Adrenal gland (tissue), 5 donors: ENCODE results near the gene VN1R5.

ENCODE experiments used
- POLR2A ChIP-seq, 2 donors: fragments of 450-650 bp; IDR thresholded peaks; one replicate each; pipeline ENCODE4 v1.6.1; 2017; ENCODE audit warnings: antibody characterized with exemption in 2 of 2, mild to moderate bottlenecking in 2 of 2, moderate library complexity in 1 of 2
- TF ChIP-seq, protein P1 (sequence below), 6 experiments: fragments of 450-650 bp in 4 of 6; fragments of 200-600 bp in 2 of 6; sonication (generic) in 1 of 6; IDR thresholded peaks; 1 replicate in 5 of 6; 2 replicates in 1 of 6; pipeline versions ENCODE4 v1.5.1 to v1.8.0; 2016 to 2021; ENCODE audit warnings: antibody characterized with exemption in 6 of 6, mild to moderate bottlenecking in 2 of 6, moderate library complexity in 1 of 6
- donor health status: DM: no; HTN: no; CAD: no.

DNA sequence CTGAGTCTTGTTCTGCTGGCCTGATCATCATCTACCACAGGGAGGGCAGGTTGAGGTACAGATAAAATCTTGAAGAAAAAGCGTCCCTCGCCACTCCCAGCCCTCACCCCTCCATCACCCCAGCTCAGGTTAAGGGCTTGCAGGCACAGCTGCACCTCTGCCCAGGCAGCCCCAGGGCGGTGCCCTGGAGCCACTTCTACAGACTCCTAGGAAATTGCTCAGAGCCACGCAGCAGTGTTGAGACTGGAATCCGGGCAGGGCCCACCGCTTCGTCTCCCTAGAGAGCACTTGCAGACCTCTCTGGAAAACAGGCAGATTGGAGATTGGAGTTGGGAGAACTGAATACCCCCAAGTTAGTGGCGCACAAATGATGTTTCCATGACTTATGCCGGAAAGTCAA is 35.3 kb downstream of the VN1R5 start:
- TF ChIP-seq, protein P1, sequence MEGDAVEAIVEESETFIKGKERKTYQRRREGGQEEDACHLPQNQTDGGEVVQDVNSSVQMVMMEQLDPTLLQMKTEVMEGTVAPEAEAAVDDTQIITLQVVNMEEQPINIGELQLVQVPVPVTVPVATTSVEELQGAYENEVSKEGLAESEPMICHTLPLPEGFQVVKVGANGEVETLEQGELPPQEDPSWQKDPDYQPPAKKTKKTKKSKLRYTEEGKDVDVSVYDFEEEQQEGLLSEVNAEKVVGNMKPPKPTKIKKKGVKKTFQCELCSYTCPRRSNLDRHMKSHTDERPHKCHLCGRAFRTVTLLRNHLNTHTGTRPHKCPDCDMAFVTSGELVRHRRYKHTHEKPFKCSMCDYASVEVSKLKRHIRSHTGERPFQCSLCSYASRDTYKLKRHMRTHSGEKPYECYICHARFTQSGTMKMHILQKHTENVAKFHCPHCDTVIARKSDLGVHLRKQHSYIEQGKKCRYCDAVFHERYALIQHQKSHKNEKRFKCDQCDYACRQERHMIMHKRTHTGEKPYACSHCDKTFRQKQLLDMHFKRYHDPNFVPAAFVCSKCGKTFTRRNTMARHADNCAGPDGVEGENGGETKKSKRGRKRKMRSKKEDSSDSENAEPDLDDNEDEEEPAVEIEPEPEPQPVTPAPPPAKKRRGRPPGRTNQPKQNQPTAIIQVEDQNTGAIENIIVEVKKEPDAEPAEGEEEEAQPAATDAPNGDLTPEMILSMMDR (IDR thresholded peaks at IDR 0.05): no peak
- TF ChIP-seq POLR2A (IDR thresholded peaks at IDR 0.05): no peak
